Measurements from ENCODE around the gene PBX3. TPM values are rescaled to one million over a fixed set of nuclear protein-coding genes. Genes with fewer than 3 reads are reported as not detected.

Gene PBX3
- total RNA-seq, 1 experiment from 2014 or later, result 46.0 TPM

DNA sequence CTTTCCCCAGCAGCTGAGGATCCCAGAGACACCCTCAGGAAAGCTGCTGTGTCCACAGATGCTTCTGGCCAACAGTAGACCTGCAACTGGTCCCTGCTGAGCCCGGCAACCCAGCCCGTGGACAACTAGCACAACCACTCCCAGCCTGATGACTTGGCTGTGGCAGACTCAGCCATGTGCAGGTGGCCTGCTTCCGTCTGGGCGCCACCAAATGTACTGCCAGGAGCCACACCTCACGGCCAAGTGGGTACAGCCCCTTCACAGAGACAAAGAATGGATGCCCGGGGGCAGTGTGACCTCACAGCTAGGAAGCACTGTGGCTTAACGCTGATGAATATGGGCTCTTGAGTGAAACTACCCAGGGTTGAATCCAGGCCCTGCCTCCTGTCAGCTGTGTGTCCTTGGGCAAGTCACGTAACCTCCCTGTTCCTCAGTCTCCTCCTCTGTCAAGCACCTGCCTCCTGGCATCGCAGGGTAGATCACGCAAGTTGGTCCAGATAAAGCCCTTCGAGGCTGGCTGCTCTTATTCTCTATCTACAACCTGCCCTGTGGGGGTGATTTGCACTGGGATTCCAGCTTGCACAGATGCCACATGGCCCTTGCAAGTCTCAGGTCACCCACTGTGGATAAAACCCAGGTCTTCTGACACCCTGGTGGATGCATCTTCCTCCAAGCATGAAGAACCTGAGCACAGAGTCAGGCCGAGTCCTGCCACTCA, 225.0 kb downstream of the PBX3 start:
- no peak for DNase-seq
- Histone ChIP-seq H2BK20ac (ENCODE audit: low read depth, low read length, poor library complexity, severe bottlenecking) (no peak overlapping the region), H3K23me2 (ENCODE audit: insufficient read length, low read depth, low read length, poor library complexity, severe bottlenecking) (no peaks in the 10 kb centered on the region), H2AK5ac (ENCODE audit: insufficient read length, low read length) (no peak overlapping the region), H3K23ac (ENCODE audit: insufficient read length, low read depth, low read length) (no peak overlapping the region), H4K91ac (ENCODE audit: insufficient read length, low read depth, low read length) (no peak overlapping the region), H2BK120ac (ENCODE audit: low read depth, low read length, poor library complexity, severe bottlenecking) (no peak overlapping the region), H2BK12ac (ENCODE audit: insufficient read length, low read depth, low read length) (no peak overlapping the region), H4K5ac (ENCODE audit: insufficient read length, low read depth, low read length) (no peak overlapping the region), H2BK15ac (ENCODE audit: low read depth, low read length) (no peak overlapping the region), H3K4me2 (ENCODE audit: insufficient read depth, insufficient read length, low read length) (no peak overlapping the region), H4K8ac (replicated peaks; ENCODE audit: insufficient read length, low read depth, low read length) (no peak overlapping the region), H2AFZ (ENCODE audit: low read length) (no peak overlapping the region), H3K4ac (ENCODE audit: low read depth, low read length) (no peak overlapping the region), H3K4me1 (ENCODE audit: insufficient read depth, low read length) (no peaks in the 10 kb centered on the region), H3K18ac (ENCODE audit: insufficient read length, low read depth, low read length) (no peak overlapping the region), H3K27ac (ENCODE audit: insufficient read length, low read depth, low read length) (no peak overlapping the region), H3K27me3 (ENCODE audit: insufficient read depth, low read length) (no peaks in the 10 kb centered on the region), H4K20me1 (ENCODE audit: control insufficient read depth, insufficient read depth, insufficient read length) (no peaks in the 10 kb centered on the region), H3K79me2 (ENCODE audit: insufficient read depth, low read length) (no peaks in the 10 kb centered on the region), H3K79me1 (ENCODE audit: insufficient read depth, low read depth, low read length, poor library complexity, severe bottlenecking) (no peaks in the 10 kb centered on the region), H3K14ac (ENCODE audit: insufficient read depth, low read length) (no peak overlapping the region; the same call in 1 of the 2 replicates), H2BK5ac (ENCODE audit: insufficient read length, low read length) (no peak overlapping the region), H3K56ac (ENCODE audit: insufficient read length, low read depth, low read length) (no peak overlapping the region), H3K9ac (ENCODE audit: extremely low read depth, insufficient read length, low read length) (no peak overlapping the region), H3K9me3 (ENCODE audit: control insufficient read depth, low read depth, low read length) (no peaks in the 10 kb centered on the region), H3T11ph (ENCODE audit: low read length) (no peak overlapping the region)
- WGBS (ENCODE audit: extremely low coverage, insufficient read length, low lambda C conversion rate), result no CpG with 5 or more reads among the region's 12 CpGs
- no peak for TF ChIP-seq CTCF (conservative IDR thresholded peaks at IDR 0.05)
- Mint-ChIP-seq H3K9me3 (peaks cover 9 to 12% of the 10 kb centered on the region in 2 experiments), H3K36me3 (ENCODE audit: insufficient read depth in 1 of 3, low read depth in 3 of 3) (peaks cover 3 to 13% (median 4%) of the 10 kb centered on the region in 3 experiments; a peak in 5 of 7 replicates), H3K4me1 (no peaks in the 10 kb centered on the region), H3K4me3 (no peak overlapping the region), H3K27ac (peak overlapping the region in 1 of 3 experiments; percentile 70; a peak in 1 of 7 replicates), H3K27me3 (ENCODE audit: low read depth) (no peaks in the 10 kb centered on the region; the same call in 1 of the 2 replicates)
